H1 (cell line): ENCODE measurements around the gene CRADD.

ENCODE experiments used
- CHD2 ChIP-seq: IDR thresholded peaks from 2 replicates; pipeline ENCODE4 v1.6.1; 2012; ENCODE audit warnings: low read length, improper control_type of control experiment
- CTCF ChIP-seq, 3 experiments: IDR thresholded peaks; 1 replicate in 2 of 3; 2 replicates in 1 of 3; pipeline versions ENCODE4 v1.5.1 to v1.6.1; 2011; ENCODE audit warnings: low read length in 3 of 3, mild to moderate bottlenecking in 3 of 3, inconsistent platforms in 2 of 3, low read depth in 1 of 3, moderate library complexity in 1 of 3; ENCODE audit not compliant: insufficient read depth in 1 of 3; ENCODE audit errors: control extremely low read depth in 1 of 3
- POLR2A ChIP-seq, 2 experiments: IDR thresholded peaks; 1 replicate in 1 of 2; 2 replicates in 1 of 2; pipeline ENCODE4 v1.6.1; 2011; ENCODE audit warnings: low read depth in 2 of 2, low read length in 2 of 2, mild to moderate bottlenecking in 2 of 2; ENCODE audit errors: control extremely low read depth in 1 of 2

- TF ChIP-seq CHD2 (no peak), CTCF (IDR thresholded peaks at IDR 0.05; ENCODE audit: control extremely low read depth in 1 of 3, insufficient read depth in 1 of 3, low read depth in 1 of 3, low read length in 3 of 3) (no peak), POLR2A (IDR thresholded peaks at IDR 0.05; ENCODE audit: control extremely low read depth in 1 of 2, low read depth in 2 of 2, low read length in 2 of 2) (no peak)
Observed at GRCh38 chr12:93759512-93760081, 82.4 kb downstream of the CRADD start.
